VCaP (cell line): ENCODE data around the gene PTPRU.

ENCODE experiments used
- H3K27ac ChIP-seq: fragments of 450-650 bp; 2 replicates; pipeline ENCODE4 v1.5.1; 2017
- CTCF ChIP-seq: fragments of 450-650 bp; conservative IDR thresholded peaks from 2 replicates; pipeline ENCODE4 v1.5.1; 2017; ENCODE audit warnings: mild to moderate bottlenecking, moderate library complexity

The PTPRU gene

GRCh38 chr1:29235955-29236711, at the start of gene PTPRU:
Gene PTPRU, plus strand, starts transcription at chr1:29236522. Its CDS starts 123 bp downstream, at chr1:29236645.
- peak within 1 kb of the TSS; percentile 43; the same call in 1 of the 2 replicates for H3K27ac ChIP-seq
- TF ChIP-seq CTCF: peak; percentile 90

GRCh38 chr1:29186707-29187106, 49.6 kb upstream of the PTPRU start:
- no peak for TF ChIP-seq CTCF
- no peak overlapping the region for H3K27ac ChIP-seq

GRCh38 chr1:29190718-29191117, 45.6 kb upstream of the PTPRU start:
- no peak for TF ChIP-seq CTCF
- no peak overlapping the region for H3K27ac ChIP-seq

GRCh38 chr1:29193879-29194455, 42.4 kb upstream of the PTPRU start:
- TF ChIP-seq CTCF: no peak
- no peak overlapping the region for H3K27ac ChIP-seq

- H3K27ac ChIP-seq: no peak overlapping the region
- no peak for TF ChIP-seq CTCF
Measured at GRCh38 chr1:29195881-29196291, 40.4 kb upstream of the PTPRU start.

- TF ChIP-seq CTCF: no peak
- H3K27ac ChIP-seq: no peak overlapping the region
Measured at GRCh38 chr1:29196863-29197589, 39.3 kb upstream of the PTPRU start.

GRCh38 chr1:29197590-29197924, 38.8 kb upstream of the PTPRU start:
- H3K27ac ChIP-seq: no peak overlapping the region
- TF ChIP-seq CTCF: peak; percentile 66
